ENCODE results near the gene RBMS1.

GRCh38 chr2:160469164-160469563 lies 24.4 kb downstream of the RBMS1 start:
- TF ChIP-seq POLR2A (IDR thresholded peaks at IDR 0.05) (no peak), POLR2AphosphoS5 (IDR thresholded peaks at IDR 0.05) (peak in 2 of 4 donors; percentile 5 to 55)

All from sigmoid colon (tissue), 4 donors.